NK-92 (cell line): ENCODE measurements around the gene MSI2.

ENCODE experiments used
- DNase-seq: peaks from one replicate; lab custom pipeline; 2025; ENCODE audit not compliant: unreplicated experiment; lab: John Stamatoyannopoulos, UW

The MSI2 gene

DNA sequence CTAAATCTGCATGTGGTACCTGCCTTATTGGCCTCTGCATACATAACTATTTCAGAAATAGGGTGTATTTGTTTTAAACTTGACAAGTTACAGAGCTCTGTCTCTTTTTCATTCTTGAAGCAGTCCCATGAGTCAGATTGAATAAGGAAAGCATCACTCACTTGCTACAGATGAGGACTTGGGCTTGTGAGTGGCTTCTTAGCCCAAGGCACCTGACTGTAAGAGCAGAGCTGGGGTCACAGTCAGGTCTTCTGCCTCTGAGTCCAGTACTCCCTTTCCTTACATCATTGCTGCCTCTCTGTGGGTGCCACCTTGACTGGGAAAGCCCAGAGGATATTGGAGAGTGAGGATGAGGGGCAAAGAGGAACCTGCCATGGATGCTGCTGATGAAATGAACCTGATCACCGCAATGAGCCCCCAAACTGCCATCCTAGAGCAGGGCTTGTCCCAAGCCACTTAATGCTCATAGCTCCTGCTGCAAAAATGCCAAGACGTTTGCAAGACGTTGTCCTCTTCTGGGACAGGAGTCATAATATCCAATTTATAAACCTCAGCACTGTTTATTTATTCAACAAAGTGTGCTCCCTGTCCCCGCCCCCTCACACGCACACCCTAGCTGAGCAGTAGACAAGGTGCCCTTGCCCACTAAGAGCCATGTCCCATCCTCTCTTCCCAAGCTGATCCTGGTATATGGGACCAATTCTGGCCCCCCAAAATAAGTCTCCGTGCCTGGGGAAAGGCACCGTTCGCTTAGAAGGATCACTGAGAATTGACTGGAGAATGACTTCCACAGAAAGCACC, 414.6 kb downstream of the MSI2 start:
- no peak for DNase-seq

- DNase-seq = no peak
These were observed 415.6 kb downstream of the MSI2 start for GRCh38 chr17:57671667-57672632.

DNA sequence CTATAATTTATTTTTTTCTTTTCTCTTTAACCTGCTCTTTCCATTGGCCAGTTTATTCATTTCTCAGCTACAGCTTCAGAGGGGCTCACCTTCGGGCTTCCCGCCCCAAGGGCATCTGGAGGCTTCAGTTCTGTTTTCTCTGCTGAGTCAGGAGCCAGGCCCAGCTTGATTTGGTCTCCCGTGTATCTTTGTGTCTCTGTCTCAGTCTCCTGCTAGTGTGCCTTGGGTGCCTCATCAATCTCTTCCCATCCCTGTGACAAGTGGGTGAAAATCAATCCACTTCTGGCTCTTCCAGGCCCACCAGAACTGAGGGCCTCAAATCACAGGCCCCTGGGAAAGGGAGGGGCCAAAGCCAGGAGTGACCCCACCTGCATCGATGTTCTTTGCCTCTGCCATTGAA, 416.6 kb downstream of the MSI2 start:
- no peak for DNase-seq

GRCh38 chr17:57674894-57675293, 418.6 kb downstream of the MSI2 start:
- no peak for DNase-seq

- DNase-seq = no peak
These were observed 419.4 kb downstream of the MSI2 start for GRCh38 chr17:57675427-57676387.

DNA sequence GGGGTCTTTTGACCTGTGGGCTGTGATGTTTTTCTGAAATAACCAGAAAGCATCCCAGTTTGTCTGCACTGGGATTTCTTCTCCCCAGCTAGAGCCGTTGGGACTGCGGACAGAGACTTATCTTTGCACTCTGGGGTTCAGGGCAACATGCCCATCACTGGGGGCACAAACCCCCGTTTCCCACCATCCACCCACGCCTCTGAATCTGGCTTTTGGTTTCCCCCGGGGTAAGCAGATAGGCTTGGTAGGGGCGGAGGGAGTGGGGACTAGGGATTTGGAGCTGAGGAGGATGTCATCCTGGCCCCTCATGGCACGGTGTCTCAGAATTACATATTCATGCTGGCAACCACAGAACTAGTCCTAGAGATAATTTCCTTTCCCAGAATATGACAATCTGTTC, 420.2 kb downstream of the MSI2 start:
- no peak for DNase-seq

DNA sequence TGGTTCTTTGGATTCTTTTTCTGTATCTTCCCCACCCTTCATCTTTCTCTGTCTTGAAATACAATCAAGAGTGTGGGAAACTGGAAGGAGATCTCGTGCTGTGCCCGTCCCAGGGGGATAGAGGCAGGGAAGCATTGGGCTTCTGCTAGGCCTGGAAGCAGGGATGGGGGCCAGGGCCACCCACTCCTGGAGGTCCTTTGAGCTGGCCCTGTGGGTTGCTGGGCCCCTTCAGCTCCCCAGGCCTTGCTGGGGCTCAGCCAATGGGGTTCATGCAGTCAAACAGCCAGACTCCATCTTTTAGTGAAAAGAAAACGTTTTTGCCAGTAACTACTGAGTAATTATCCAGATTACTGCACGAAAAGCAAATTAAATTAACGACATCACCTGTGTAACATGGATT, 421.0 kb downstream of the MSI2 start:
- no peak for DNase-seq

DNA sequence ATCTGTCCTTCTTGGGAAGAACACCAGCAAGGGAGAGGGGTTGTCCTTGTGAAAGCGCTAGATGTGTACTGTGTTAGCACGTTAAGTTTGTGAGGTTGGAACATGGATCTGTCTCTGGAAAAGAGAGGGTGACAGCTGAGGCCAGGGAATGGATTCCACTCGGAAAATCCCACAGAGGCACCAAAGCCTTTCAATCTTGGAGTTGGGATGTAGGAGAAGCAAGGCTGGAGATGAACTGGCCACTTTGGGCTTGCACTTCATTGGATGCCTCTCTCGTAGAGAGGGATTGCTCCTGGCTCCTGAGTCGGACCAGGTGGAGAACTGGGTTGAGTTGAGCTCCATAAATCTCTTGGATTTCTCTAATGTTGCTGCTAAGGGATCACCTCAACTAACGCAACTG, 421.5 kb downstream of the MSI2 start:
- no peak for DNase-seq

DNA sequence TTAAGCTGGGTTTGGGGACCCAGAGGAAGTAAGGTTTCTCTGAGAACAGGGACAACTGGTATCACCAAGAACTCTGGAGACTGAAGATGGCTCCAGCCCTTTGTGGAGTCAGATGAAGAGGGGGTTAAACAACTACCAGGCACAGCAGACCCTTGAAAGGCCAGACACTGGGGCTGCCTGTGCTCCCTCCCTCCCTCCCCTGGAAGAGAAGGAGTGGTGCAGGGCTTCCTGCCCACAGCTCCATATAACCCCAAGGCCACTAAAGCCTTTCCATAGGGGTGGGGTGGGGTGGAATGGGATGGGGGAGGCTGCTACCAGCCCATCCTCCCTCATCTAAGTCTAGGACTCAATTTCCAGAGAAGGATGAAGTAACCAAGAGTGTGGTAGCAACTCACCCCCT, 422.1 kb downstream of the MSI2 start:
- no peak for DNase-seq

DNA sequence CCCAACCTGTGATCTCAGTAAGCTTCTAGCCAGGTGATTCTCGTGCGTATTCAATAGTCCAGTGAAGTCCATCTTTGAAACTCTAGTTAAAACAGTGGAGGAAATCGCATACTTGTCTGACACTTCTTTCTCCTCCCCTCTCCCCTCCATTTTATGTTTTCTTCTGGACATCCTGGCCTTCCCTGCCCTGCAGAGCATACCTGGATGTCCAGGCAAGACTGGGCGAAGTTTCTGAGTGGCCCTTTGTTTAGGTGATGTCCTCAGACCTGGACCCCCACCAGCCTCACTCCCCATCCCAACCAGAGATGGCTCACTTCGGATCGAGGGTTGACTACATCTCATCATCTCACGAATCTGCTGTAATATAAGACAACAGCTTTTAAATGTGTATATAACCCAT, 423.0 kb downstream of the MSI2 start:
- no peak for DNase-seq

- no peak for DNase-seq
These were observed 423.8 kb downstream of the MSI2 start for GRCh38 chr17:57679906-57680695.

- no peak for DNase-seq
These were observed 426.4 kb downstream of the MSI2 start for GRCh38 chr17:57682701-57683100.

- DNase-seq = no peak
These were observed 428.6 kb downstream of the MSI2 start for GRCh38 chr17:57684711-57685498.

DNA sequence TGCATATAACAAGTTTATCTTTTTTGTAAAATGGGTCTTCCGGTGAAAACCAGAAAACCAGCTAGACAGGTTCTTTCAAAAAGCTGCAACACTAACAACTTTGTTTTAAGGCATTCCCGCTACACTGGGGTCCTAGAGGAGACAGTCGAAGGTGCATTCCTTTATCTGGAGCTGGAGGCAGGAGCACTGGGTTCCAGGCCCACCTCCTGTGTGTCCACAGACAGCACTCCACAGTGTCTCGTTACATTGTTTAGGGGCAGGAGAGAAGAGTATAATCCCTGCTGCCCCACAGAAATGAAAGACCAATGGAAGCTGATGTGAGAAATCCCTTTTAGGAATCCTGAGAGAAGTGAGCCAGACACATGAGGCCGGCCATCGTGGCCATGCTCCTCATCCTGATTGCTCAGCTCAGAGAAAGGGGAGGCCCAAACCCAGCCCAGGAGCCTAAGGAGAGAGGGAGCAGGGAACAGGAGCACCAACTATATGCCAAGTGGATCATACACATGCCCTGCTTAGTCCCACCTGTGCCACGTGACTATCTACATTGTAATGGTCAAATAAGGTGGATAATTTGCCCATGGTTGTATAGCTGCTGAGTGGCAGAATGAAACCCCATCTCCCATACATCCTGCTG, 429.3 kb downstream of the MSI2 start:
- DNase-seq = no peak

- DNase-seq = no peak
These were observed 431.3 kb downstream of the MSI2 start for GRCh38 chr17:57687642-57688041.

GRCh38 chr17:57689254-57689653, 432.9 kb downstream of the MSI2 start:
- DNase-seq = no peak

DNA sequence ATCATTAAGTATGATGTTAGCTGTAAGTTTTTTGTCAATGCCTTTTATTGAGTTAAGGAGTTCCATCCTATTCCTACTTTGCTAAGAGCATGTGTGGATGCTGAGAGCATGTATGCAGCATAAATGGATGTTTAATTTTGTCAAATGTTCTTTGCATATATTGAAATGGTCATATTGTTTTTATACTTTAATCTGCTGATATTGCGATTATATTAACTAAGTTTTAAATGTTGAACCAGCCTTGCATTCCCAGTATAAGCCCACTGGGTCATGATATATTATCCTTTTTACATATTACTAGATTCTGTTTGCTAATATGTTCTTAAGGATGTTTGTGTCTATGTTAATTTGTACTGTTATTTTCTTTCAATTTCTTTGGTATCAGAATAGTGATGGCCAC, 435.6 kb downstream of the MSI2 start:
- DNase-seq = no peak

- no peak for DNase-seq
These were observed 436.4 kb downstream of the MSI2 start for GRCh38 chr17:57692770-57693169.

- DNase-seq = no peak
These were observed 437.7 kb downstream of the MSI2 start for GRCh38 chr17:57694051-57694450.
